ENCODE data around the gene CTNNA3. TPM values are rescaled to one million over a fixed set of nuclear protein-coding genes. Genes with fewer than 3 reads are reported as not detected.
A peak's percentile ranks its signal among the peaks of the same experiment; 100 is the strongest.
"Not testable (repeated sequence)": the region's sequence is repeated elsewhere in the genome, so short reads cannot be mapped to it uniquely, and the experiment has no call there.

CTNNA3 gene
- total and polyA plus RNA-seq, 3 donors from 2014 or later: 17.8 to 19.4 (median 18.3) TPM

DNA sequence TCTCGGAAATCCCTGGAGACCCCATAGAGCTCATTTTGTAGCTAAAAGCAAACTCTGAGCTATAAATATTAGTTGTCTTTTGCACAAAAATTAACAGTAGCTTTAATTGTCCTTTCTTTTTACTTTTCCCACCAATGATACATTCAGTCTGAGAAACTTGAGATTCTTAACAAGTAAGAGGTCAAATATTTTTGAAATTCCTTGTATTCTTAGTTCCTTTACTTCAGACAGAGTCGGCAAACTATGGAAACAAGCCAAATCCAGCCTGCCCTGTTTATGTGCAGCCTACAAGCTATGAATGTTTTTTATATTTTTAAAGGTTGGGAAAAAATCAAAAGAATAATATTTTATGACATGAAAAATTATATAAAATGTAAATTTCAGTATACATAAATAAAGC, 146.6 kb downstream of the CTNNA3 start:
- peak; percentile 17 for DNase-seq
- Histone ChIP-seq H3K4me3 (no peak overlapping the region), H3K27me3 (no peaks in the 10 kb centered on the region), H3K27ac (no peak overlapping the region), H3K9me3 (no peaks in the 10 kb centered on the region), H3K36me3 (ENCODE audit: low read depth, missing control alignments) (no peaks in the 10 kb centered on the region), H3K4me1 (no peaks in the 10 kb centered on the region)
- 51 to 58% methylated on average over 2 of the region's 2 CpGs for WGBS, 2 donors
- TF ChIP-seq CTCF (IDR thresholded peaks at IDR 0.05) (no peak), POLR2A (IDR thresholded peaks at IDR 0.05) (no peak)
- intact Hi-C loops (cut with DNase I; ENCODE audit: low total_unique reads): no loop called here

DNA sequence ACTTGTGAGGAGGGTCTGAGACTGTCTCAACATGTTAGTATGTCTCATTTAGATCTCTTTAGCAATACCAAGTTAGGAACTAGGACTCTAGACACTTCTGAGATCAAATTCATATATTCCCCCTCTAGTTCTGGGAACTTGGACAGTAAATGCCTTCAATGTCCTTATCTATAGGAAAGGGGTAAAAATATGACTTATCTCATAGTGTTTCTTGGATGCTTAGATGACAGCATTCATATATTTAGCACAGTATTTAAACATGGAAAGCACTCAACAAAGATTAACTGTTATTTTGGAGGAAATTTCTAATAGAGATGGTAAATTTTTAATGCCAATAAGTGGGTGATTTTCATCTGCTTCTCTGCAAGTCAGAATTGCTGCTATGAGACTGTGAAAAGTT, 154.6 kb downstream of the CTNNA3 start:
- H3K36me3 ChIP-seq (ENCODE audit: low read depth, missing control alignments): no peaks in the 10 kb centered on the region
- no peak overlapping the region for H3K27ac ChIP-seq
- H3K9me3 ChIP-seq: no peaks in the 10 kb centered on the region
- H3K27me3 ChIP-seq: no peaks in the 10 kb centered on the region
- DNase-seq: no peak
- no peak for TF ChIP-seq POLR2A (IDR thresholded peaks at IDR 0.05)
- TF ChIP-seq CTCF (IDR thresholded peaks at IDR 0.05): no peak
- intact Hi-C loops (cut with DNase I; ENCODE audit: low total_unique reads): no loop called here
- no peaks in the 10 kb centered on the region for H3K4me1 ChIP-seq
- H3K4me3 ChIP-seq: no peak overlapping the region

DNA sequence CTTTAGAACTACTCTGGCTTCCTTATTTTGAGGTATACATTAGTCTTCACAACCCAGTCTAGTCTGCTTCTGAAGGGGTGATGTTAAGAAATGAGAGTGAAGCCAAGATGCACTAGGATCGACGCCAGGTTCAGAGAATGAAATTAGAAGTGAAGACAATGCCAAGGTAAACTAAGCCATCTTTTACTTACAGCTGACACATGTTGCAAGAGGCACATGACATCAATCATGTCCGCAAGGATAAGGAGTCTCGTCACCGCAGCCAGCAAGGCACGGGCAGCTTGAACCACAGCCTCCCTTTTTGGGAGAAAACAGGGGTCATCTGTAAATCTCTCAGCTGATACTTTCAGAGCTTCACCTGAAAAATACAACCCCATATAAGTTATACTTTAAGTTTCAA, 156.7 kb downstream of the CTNNA3 start:
- no peak for DNase-seq
- Histone ChIP-seq H3K4me1 (no peaks in the 10 kb centered on the region), H3K36me3 (ENCODE audit: low read depth, missing control alignments) (no peaks in the 10 kb centered on the region), H3K27ac (no peak overlapping the region), H3K4me3 (no peak overlapping the region), H3K9me3 (no peaks in the 10 kb centered on the region), H3K27me3 (no peaks in the 10 kb centered on the region)
- intact Hi-C loops (cut with DNase I; ENCODE audit: low total_unique reads): no loop called here
- WGBS, 2 donors: 50 to 51% methylated on average over 6 of the region's 6 CpGs
- TF ChIP-seq POLR2A (IDR thresholded peaks at IDR 0.05) (no peak), CTCF (IDR thresholded peaks at IDR 0.05) (no peak)

DNA sequence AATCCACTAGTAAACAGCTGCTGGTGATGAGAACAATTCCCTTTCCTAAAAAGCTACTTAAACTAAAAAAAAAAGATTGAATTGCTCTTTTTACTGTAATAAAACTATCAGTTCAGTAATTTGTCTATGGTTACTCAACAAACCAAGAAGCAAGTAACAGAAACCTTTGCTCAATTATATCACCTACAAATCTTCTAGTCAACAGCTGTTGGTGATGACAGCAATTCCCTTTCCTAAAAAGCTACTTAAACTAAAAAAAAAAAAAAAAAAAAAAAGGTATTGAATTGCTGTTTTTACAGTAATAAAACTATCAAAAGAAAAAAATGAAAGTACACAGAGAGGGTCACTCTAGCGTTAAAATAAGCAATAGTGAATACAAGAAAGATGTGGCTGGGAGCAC, 158.1 kb downstream of the CTNNA3 start:
- Histone ChIP-seq H3K27ac (no peak overlapping the region), H3K4me3 (no peak overlapping the region), H3K27me3 (no peaks in the 10 kb centered on the region), H3K36me3 (ENCODE audit: low read depth, missing control alignments) (no peaks in the 10 kb centered on the region), H3K9me3 (no peaks in the 10 kb centered on the region), H3K4me1 (no peaks in the 10 kb centered on the region)
- TF ChIP-seq CTCF (IDR thresholded peaks at IDR 0.05): no peak
- TF ChIP-seq POLR2A (IDR thresholded peaks at IDR 0.05): no peak
- intact Hi-C loops (cut with DNase I; ENCODE audit: low total_unique reads): no loop called here
- 62 to 77% methylated on average over 1 of the region's 1 CpG for WGBS, 2 donors
- DNase-seq: no peak

GRCh38 chr10:67533376-67533775, 162.6 kb downstream of the CTNNA3 start:
- WGBS, 2 donors: 33 to 55% methylated on average over 1 of the region's 1 CpG
- Histone ChIP-seq H3K9me3 (no peaks in the 10 kb centered on the region), H3K27me3 (no peaks in the 10 kb centered on the region), H3K4me1 (no peaks in the 10 kb centered on the region), H3K27ac (no peak overlapping the region), H3K36me3 (ENCODE audit: low read depth, missing control alignments) (no peaks in the 10 kb centered on the region), H3K4me3 (no peak overlapping the region)
- TF ChIP-seq CTCF (IDR thresholded peaks at IDR 0.05) (no peak), POLR2A (IDR thresholded peaks at IDR 0.05) (no peak)
- intact Hi-C loops (cut with DNase I; ENCODE audit: low total_unique reads): no loop called here
- no peak for DNase-seq

- H3K27me3 ChIP-seq; H3K9me3 ChIP-seq; H3K4me3 ChIP-seq; H3K4me1 ChIP-seq; H3K27ac ChIP-seq; intact Hi-C loops (cut with DNase I; ENCODE audit: low total_unique reads); DNase-seq; H3K36me3 ChIP-seq (ENCODE audit: low read depth, missing control alignments): not testable (repeated sequence)
- WGBS, 2 donors: 88 to 100% methylated on average over 2 to 3 of the region's 3 CpGs
These were observed 165.0 kb downstream of the CTNNA3 start for GRCh38 chr10:67530990-67531389.

Measured in testis (tissue), 3 donors.